Activated T-helper 2 cell treated with anti-CD3 and anti-CD28 coated beads, Interferon-gamma antibody, Interleukin-2, Interleukin-4, amounts not matched to agents 10 μg/mL and 5 μg/mL and 100 μg/mL, durations not matched to agents 14 hours and 24 hours and 36 hours (primary cell): ENCODE results near the gene WAC. TPM values are rescaled to one million over a fixed set of nuclear protein-coding genes. Genes with fewer than 3 reads are reported as not detected.
"Not testable (repeated sequence)": the region's sequence is repeated elsewhere in the genome, so short reads cannot be mapped to it uniquely, and the experiment has no call there.

ENCODE experiments used
- DNase-seq: peaks from one replicate; pipeline ENCODE4 v3.0.0; 2021; ENCODE audit warnings: low spot score
- H3K27ac Mint-ChIP-seq: one replicate; pipeline ENCODE4 v1.8.0; 2021; ENCODE audit warnings: mixed read lengths
- H3K27me3 Mint-ChIP-seq: one replicate; pipeline ENCODE4 v1.8.0; 2021; ENCODE audit warnings: low read depth, mixed read lengths
- H3K36me3 Mint-ChIP-seq: one replicate; pipeline ENCODE4 v1.8.0; 2021; ENCODE audit warnings: low read depth, mixed read lengths
- H3K4me1 Mint-ChIP-seq: one replicate; pipeline ENCODE4 v1.8.0; 2021; ENCODE audit warnings: low read depth, mixed read lengths
- H3K4me3 Mint-ChIP-seq: one replicate; pipeline ENCODE4 v1.8.0; 2021; ENCODE audit warnings: low read depth, mild to moderate bottlenecking, moderate library complexity, mixed read lengths
- H3K9me3 Mint-ChIP-seq: one replicate; pipeline ENCODE4 v1.8.0; 2021; ENCODE audit warnings: mixed read lengths
- intact Hi-C: fragments of 100-400 bp; cut with micrococcal nuclease; formaldehyde crosslinking; loops from one replicate; pipeline ENCODE4 v1.15.1; 2023
- total RNA-seq: library from RNA; stranded (reverse); gene quantifications from 2 replicates; pipeline ENCODE4 v1.2.3, GENCODE V29; 2022

WAC gene
- total RNA-seq, 1 donor from 2014 or later, result 126 TPM

DNA sequence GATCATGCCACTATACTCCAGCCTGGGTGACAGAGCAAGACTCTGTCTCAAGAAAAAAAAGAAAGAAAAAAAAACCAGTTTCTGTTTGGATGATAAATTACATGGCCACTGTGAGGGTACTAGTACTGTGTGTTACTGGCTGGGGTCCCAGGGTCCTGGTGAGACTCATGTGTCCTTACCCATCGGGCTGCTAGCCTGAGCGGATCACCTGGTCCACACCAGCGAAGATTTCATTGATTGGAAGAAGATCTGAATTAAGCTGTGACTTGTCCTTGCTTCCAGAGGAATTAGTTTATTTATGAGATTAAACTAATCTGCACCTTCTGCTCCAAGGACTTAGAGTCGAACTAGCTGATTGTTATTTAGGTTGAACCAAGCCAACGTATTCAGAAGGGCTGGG lies 104.4 kb downstream of the WAC start:
- no peak overlapping the region for H3K27ac Mint-ChIP-seq
- intact Hi-C loops, result no loop called here
- no peaks in the 10 kb centered on the region for H3K27me3 Mint-ChIP-seq
- no peak for DNase-seq
- no peaks in the 10 kb centered on the region for H3K36me3 Mint-ChIP-seq
- no peaks in the 10 kb centered on the region for H3K9me3 Mint-ChIP-seq
- H3K4me3 Mint-ChIP-seq, result no peak overlapping the region
- H3K4me1 Mint-ChIP-seq, result no peaks in the 10 kb centered on the region

DNA sequence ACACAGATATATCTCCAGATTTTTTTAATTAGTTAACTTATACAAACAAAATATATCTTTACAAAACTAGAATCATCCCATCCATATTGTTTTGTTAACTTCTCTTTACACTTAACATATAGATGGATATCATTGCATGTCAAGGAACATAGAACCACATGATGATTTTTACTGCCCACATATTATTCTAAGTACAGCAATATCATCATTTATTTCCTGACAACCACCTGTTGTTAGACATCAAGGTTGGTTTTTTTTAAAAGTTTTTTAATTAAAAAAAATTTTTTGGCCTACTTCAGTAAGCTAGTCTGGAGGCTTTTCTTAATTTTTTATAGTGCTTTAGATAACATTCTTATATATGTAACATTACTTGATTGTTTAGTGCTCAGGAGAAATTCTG lies 105.5 kb downstream of the WAC start:
- intact Hi-C loops, result no loop called here
- Mint-ChIP-seq H3K36me3 (no peaks in the 10 kb centered on the region), H3K4me3 (no peak overlapping the region)

DNA sequence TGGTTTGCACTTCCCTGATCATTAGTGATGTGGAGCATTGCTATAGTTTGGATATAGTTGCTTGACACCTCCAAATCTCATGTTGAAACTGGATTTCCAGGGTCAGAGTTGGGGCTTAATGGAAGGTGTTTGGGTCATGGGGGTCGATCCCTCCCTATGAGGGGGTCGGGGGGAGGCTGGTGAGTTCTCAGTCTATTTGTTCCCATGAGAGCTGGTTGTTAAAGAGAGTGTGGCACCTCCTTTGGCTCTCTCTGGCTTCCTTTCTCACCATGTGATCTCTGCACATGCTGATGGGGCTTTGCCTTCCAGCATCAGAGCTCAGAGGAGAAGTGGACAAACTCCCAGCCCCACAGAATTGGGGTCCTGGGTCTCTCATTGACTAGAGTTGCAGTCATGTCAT lies 107.6 kb downstream of the WAC start:
- Mint-ChIP-seq H3K4me3 (no peak overlapping the region), H3K9me3 (no peaks in the 10 kb centered on the region), H3K36me3 (no peaks in the 10 kb centered on the region), H3K27me3 (no peaks in the 10 kb centered on the region), H3K4me1 (no peaks in the 10 kb centered on the region), H3K27ac (no peak overlapping the region)
- no peak for DNase-seq
- intact Hi-C loops, result no loop called here

More for the DNA sequence above, 105.5 kb downstream of the WAC start:
- no peaks in the 10 kb centered on the region for H3K9me3 Mint-ChIP-seq
- H3K27ac Mint-ChIP-seq, result no peak overlapping the region
- DNase-seq, result no peak
- no peaks in the 10 kb centered on the region for H3K27me3 Mint-ChIP-seq
- no peaks in the 10 kb centered on the region for H3K4me1 Mint-ChIP-seq

DNA sequence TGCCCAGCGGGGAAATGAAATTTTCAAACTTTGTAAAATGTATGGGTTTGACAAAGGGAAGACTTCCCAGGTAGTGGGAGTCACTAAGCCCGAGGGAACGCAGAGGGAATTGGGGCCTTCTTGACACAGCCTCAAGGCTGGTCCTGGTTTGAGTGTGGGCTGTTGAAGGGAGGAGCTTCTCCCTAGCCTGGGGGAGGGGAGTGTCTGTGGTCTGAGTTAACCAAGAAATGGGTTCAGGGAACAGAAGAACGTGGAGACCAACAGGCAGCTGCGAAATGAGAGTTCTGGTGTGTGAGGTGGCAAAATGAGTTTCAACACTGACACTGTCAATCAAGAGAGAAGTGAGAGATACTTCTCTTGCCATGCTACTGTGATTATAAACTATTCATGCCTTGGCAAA lies 111.7 kb downstream of the WAC start:
- Mint-ChIP-seq H3K9me3 (no peaks in the 10 kb centered on the region), H3K4me3 (no peak overlapping the region), H3K27me3 (no peaks in the 10 kb centered on the region), H3K27ac (no peak overlapping the region), H3K4me1 (no peaks in the 10 kb centered on the region), H3K36me3 (no peaks in the 10 kb centered on the region)
- DNase-seq, result no peak
- intact Hi-C loops, result no loop called here

DNA sequence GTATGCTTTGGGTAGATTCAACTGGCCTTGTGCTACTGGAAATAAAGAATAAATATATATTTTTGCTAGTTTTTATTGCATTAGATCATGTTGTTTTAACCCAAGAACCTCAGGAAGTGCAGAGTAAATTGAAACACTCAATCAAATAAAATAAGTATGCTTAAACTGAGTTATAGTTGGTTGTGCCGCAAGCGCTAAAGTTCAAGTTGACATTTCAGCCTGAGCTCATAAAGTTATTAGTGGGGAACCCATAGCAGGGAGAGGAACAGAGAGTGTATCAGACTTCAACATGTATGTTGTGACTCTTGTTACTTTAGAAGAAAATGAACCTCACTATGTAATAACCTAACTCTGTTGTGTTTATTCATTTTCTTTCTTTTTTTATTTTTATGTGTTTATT lies 119.2 kb downstream of the WAC start:
- H3K36me3 Mint-ChIP-seq, result no peaks in the 10 kb centered on the region
- intact Hi-C loops, result no loop called here
- H3K4me3 Mint-ChIP-seq, result no peak overlapping the region
- no peaks in the 10 kb centered on the region for H3K27me3 Mint-ChIP-seq
- DNase-seq, result no peak
- H3K27ac Mint-ChIP-seq, result no peak overlapping the region
- H3K4me1 Mint-ChIP-seq, result no peaks in the 10 kb centered on the region
- no peaks in the 10 kb centered on the region for H3K9me3 Mint-ChIP-seq

DNA sequence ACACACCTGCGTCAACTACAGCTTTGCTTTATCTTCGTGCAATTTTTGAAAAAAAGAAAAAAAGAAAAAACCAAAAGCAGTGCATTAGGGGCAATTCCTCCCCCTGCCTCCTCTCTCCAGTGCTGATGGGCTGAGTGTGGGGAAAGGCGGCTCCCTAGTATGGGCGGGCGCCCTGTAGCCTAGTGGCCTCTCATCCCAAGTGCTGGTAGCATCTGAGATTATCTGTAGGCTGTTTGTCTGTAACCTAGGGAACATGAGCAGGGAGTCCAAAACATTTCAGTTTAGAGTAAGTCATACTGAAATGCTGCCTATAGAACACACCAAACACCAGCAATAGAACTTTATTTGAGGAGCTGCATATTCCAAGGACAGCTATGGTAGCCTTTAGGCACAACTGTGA lies 119.8 kb downstream of the WAC start:
- intact Hi-C loops, result no loop called here
- H3K4me1 Mint-ChIP-seq, result no peaks in the 10 kb centered on the region
- H3K9me3 Mint-ChIP-seq, result no peaks in the 10 kb centered on the region
- no peak for DNase-seq
- no peak overlapping the region for H3K4me3 Mint-ChIP-seq
- H3K36me3 Mint-ChIP-seq, result no peaks in the 10 kb centered on the region
- no peaks in the 10 kb centered on the region for H3K27me3 Mint-ChIP-seq
- H3K27ac Mint-ChIP-seq, result no peak overlapping the region

DNA sequence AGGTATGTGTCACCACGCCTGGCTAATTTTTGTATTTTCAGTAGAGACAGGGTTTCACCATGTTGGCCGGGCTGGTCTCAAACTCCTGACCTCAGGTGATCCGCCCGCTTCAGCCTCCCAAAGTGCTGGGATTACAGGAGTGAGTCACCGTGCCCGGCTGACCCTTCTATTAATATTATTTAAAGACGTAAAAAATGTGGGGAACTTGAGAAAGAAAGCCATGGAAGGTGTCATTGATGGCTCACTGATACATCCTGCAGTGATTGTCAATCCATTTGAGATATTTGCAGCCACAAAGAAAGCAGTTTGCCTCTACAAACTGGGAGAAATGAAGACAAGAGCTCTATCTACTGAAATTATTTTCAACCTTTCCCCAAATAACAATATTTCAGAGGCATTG lies 125.9 kb downstream of the WAC start:
- H3K4me1 Mint-ChIP-seq, DNase-seq, intact Hi-C loops, H3K9me3 Mint-ChIP-seq, H3K27ac Mint-ChIP-seq, H3K36me3 Mint-ChIP-seq, H3K4me3 Mint-ChIP-seq: not testable (repeated sequence)
- H3K27me3 Mint-ChIP-seq, result peaks cover 12% of the 10 kb centered on the region

DNA sequence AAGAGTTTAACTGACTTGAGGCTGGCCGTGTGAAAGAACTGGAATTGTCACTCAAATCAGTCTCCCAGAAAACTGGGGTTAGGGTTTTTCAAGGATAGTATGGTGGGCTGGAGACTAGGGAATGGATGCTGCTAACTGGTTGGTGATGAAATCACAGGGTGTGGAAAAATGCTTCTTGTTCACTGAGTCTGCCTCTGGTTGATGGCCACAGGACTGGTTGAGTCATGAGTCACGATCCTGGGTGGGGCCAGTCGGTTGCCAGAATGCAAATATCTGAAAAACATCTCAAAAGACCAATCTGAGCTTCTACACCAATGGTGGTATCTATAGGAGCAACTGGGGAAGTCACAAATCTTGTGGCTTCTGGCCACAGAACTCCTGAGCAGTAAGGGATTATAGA lies 128.1 kb downstream of the WAC start:
- no peaks in the 10 kb centered on the region for H3K4me1 Mint-ChIP-seq
- peaks cover 22% of the 10 kb centered on the region for H3K27me3 Mint-ChIP-seq
- H3K4me3 Mint-ChIP-seq, result no peak overlapping the region
- H3K27ac Mint-ChIP-seq, result no peak overlapping the region
- intact Hi-C loops, result loop anchor here (5.0 kb wide), 1 partner anchor 641 kb away; no protein-coding TSS in a partner anchor
- no peak for DNase-seq
- H3K36me3 Mint-ChIP-seq, result no peaks in the 10 kb centered on the region
- no peaks in the 10 kb centered on the region for H3K9me3 Mint-ChIP-seq

DNA sequence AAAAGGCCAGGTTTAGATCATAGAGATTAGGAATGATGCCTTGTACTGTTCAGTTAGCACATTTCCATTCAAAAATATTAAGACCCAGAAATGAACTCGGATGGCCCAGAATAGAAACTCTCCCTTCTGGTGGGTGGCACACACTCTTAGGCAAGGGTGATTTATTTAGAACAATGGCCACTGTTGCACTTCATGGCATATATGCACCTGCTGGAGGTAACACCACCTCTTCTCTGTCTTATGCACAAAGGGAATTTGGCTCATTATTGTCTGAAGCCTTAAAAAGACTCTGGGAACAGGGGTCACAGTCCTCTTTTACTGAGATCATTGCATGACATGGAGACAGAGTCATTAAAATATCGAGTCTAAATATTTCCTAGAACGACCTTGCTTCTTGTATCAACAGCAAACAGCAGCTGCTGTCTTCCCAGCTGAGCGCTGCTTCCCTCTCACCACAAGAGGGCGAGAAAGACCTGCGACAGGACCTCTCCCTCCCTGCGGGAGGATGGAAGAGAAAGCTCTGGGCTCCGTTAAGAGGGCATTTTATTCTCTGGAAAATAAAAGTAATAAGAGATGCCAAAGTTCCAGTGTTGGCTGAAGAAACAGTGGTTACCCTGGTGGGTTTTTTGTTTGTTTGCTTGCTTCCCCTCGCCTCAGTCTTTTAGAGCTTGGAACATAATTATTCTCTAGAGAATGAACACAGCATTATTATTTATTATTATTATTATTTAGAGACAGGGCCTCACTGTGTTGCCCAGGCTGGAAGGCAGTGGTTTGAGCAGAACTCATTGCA lies 130.9 kb downstream of the WAC start:
- no peaks in the 10 kb centered on the region for H3K9me3 Mint-ChIP-seq
- no peak overlapping the region for H3K27ac Mint-ChIP-seq
- peak; percentile 46 for DNase-seq
- intact Hi-C loops, result loop anchor here (1.0 to 5.0 kb wide), 2 partner anchors 328 to 639 kb away; no protein-coding TSS in a partner anchor
- no peaks in the 10 kb centered on the region for H3K36me3 Mint-ChIP-seq
- peaks cover 7% of the 10 kb centered on the region for H3K4me1 Mint-ChIP-seq
- peaks cover 47% of the 10 kb centered on the region for H3K27me3 Mint-ChIP-seq
- H3K4me3 Mint-ChIP-seq, result no peak overlapping the region

DNA sequence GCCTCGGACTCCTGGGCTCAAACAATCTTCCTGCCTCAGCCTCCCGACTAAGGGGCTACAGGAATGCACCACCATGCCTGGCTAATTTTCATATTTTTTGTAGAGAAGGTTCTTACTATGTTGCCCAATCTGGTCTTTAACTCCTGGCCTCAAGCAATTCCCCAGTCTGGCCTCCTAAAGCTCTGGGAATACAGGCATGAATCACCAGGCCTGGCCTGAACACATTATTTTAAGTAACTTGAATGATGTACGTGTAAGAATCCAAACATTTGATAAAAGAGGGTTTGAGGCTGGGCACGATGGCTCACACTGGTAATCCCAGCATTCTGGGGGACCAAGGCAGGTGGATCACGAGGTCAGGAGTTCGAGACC lies 131.4 kb downstream of the WAC start:
- intact Hi-C loops, result loop anchor here (5.0 kb wide), 1 partner anchor 638 kb away; no protein-coding TSS in a partner anchor
- H3K27ac Mint-ChIP-seq, result no peak overlapping the region
- H3K27me3 Mint-ChIP-seq, result peaks cover 52% of the 10 kb centered on the region
- no peaks in the 10 kb centered on the region for H3K9me3 Mint-ChIP-seq
- no peak for DNase-seq
- no peak overlapping the region for H3K4me3 Mint-ChIP-seq
- peaks cover 10% of the 10 kb centered on the region for H3K4me1 Mint-ChIP-seq
- no peaks in the 10 kb centered on the region for H3K36me3 Mint-ChIP-seq

DNA sequence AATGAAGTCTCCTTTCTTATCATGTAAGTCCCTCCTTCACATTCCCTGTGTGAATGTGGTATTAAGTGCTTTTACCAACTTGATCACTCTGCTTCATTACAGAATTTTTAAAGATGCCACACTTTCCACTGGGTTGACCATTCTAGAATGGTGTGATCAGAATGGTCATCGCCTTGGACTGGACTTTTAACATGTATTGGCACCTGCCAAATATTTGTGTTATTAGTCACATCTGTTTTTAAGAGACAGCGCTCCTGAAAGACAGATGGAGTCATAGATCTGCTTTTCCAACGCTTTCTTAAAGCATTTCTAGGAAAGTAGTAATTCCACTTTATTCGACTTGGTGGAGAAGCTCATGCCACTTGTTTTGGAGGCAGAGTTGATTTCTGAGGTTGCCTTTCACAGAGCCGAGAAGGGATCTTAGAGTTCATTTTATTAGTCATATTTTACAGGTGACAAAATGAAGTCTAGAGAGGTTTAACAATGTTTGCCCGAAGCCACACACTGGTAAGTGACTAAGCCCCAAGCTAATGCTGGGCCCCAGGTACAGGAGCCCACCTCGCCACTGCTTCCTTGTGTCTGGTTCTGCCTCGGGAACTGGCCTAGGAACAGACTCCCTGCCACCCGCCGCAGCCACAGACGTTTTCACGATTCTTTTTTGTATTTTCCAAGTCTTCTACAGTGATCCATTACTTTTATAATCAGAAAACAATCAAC lies 134.0 kb downstream of the WAC start:
- Mint-ChIP-seq H3K4me1 (peaks cover 10% of the 10 kb centered on the region), H3K27ac (no peak overlapping the region), H3K4me3 (no peak overlapping the region), H3K27me3 (peaks cover 67% of the 10 kb centered on the region), H3K9me3 (no peaks in the 10 kb centered on the region), H3K36me3 (no peaks in the 10 kb centered on the region)
- no peak for DNase-seq
- intact Hi-C loops, result no loop called here

DNA sequence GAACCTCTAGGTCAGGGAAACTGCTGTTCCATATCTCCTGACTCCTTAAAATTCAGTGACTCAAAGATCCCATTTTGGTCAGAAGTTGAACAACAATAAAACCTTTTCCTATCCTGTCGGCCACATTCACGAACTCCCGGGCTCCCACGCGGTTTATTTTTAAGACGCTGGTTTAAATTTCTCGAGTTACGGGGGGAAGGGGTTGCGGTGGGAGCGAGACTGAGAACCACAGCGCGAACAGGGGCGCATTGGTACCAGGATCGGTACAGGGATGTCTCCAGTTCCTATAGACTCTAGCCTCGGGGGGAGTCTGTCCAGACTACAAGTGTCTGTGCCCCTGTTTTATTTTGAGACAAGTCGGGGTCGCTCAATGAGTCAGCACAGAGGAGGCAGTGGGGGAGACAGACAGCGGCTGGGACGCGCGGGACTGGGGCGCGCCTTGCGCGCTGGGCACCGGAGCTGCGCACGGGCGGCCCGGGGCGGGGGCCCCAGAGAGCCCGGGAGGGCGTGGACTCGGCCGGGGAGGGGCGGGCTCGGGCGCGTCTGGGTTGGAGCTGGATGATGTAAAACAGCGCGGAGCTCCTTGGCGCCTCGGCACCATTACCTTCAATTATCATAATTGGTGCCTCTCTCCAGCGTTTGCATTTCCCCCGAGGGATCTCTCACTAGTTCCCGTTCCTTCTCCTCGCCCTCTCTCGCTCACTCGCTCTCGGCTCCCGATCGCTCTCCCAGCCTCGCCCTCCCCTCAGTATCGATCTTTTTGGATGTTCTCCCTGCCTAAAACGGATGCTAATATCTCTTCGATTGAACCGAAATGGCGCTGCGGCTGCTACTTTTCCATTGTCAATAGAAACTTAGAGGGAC lies 135.7 kb downstream of the WAC start:
- peaks cover 10% of the 10 kb centered on the region for H3K4me1 Mint-ChIP-seq
- H3K9me3 Mint-ChIP-seq, result no peaks in the 10 kb centered on the region
- peaks cover 66% of the 10 kb centered on the region for H3K27me3 Mint-ChIP-seq
- peak; percentile 57 for DNase-seq
- intact Hi-C loops, result loop anchor here (1.0 kb wide), 1 partner anchor 8 kb away; no protein-coding TSS in a partner anchor
- peak overlapping the region; percentile 71 for H3K4me3 Mint-ChIP-seq
- H3K36me3 Mint-ChIP-seq, result no peaks in the 10 kb centered on the region
- no peak overlapping the region for H3K27ac Mint-ChIP-seq
